ENCODE measurements around the gene FAM222A. TPM values are rescaled to one million over a fixed set of nuclear protein-coding genes. Genes with fewer than 3 reads are reported as not detected.

The FAM222A gene
- total RNA-seq, 4 donors from 2014 or later: 0.54 to 3.7 (median 0.92) TPM

DNA sequence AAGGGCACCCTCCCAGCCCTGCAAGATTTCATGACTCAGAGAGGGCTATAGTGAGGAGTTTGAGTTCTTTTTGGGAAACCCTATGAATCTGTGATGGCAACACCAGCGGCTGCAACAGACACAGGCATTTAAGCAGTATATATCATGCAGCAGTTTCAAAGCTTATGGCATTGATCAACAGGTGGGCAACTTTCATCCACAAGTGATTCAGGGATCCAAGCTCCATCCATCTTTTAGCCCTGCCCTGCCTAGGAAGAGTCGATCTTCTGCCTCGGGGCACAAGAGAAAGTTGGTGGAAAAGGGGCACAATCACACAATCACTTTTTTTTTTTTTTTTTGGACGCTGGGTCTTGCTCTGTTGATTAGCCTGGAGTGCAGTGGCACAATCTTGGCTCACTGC is 8.3 kb upstream of the FAM222A start:
- TF ChIP-seq, protein P1, sequence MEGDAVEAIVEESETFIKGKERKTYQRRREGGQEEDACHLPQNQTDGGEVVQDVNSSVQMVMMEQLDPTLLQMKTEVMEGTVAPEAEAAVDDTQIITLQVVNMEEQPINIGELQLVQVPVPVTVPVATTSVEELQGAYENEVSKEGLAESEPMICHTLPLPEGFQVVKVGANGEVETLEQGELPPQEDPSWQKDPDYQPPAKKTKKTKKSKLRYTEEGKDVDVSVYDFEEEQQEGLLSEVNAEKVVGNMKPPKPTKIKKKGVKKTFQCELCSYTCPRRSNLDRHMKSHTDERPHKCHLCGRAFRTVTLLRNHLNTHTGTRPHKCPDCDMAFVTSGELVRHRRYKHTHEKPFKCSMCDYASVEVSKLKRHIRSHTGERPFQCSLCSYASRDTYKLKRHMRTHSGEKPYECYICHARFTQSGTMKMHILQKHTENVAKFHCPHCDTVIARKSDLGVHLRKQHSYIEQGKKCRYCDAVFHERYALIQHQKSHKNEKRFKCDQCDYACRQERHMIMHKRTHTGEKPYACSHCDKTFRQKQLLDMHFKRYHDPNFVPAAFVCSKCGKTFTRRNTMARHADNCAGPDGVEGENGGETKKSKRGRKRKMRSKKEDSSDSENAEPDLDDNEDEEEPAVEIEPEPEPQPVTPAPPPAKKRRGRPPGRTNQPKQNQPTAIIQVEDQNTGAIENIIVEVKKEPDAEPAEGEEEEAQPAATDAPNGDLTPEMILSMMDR (IDR thresholded peaks at IDR 0.05): no peak
- TF ChIP-seq POLR2AphosphoS5 (IDR thresholded peaks at IDR 0.05) (no peak), EP300 (IDR thresholded peaks at IDR 0.05) (no peak), POLR2A (IDR thresholded peaks at IDR 0.05) (no peak)
- Histone ChIP-seq H3K4me1 (no peaks in the 10 kb centered on the region), H3K27ac (no peak overlapping the region), H3K27me3 (peaks cover 57% of the 10 kb centered on the region), H3K9me3 (no peaks in the 10 kb centered on the region), H3K4me3 (no peak overlapping the region), H3K36me3 (no peaks in the 10 kb centered on the region)
- 68 to 72% methylated on average over 4 of the region's 4 CpGs for WGBS, 2 donors (ENCODE audit: low coverage in 1 of 2)
- no peak for ATAC-seq

DNA sequence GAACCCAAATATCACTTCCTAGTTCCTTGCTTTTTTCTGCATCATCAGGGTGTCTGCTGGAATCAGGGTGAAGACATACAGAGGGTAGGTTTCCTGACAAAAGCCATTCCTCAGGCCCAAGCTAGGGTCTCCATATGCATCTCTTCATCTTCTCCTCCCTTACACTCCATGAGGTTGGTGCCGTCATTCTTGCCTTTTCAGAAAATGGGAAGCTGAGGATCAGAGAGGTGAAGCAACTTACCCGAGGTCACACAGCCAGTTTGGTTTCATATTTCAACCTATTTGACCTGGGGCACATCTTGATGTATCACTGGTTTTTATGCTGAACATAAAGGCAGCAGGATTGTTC is 7.3 kb upstream of the FAM222A start:
- WGBS, 2 donors (ENCODE audit: low coverage in 1 of 2): 53 to 60% methylated on average over 1 to 2 of the region's 2 CpGs
- H3K36me3 ChIP-seq: no peaks in the 10 kb centered on the region
- H3K4me3 ChIP-seq: no peak overlapping the region
- no peak for TF ChIP-seq EP300 (IDR thresholded peaks at IDR 0.05)
- TF ChIP-seq, protein P1 (IDR thresholded peaks at IDR 0.05): no peak
- no peak for TF ChIP-seq POLR2A (IDR thresholded peaks at IDR 0.05)
- TF ChIP-seq POLR2AphosphoS5 (IDR thresholded peaks at IDR 0.05): no peak
- no peak overlapping the region for H3K27ac ChIP-seq
- no peaks in the 10 kb centered on the region for H3K9me3 ChIP-seq
- no peak for ATAC-seq
- peaks cover 63% of the 10 kb centered on the region for H3K27me3 ChIP-seq
- no peaks in the 10 kb centered on the region for H3K4me1 ChIP-seq

- H3K9me3 ChIP-seq: no peaks in the 10 kb centered on the region
- H3K4me1 ChIP-seq: peaks cover 0 to under 1% (median 0%) of the 10 kb centered on the region in 3 donors
- H3K27ac ChIP-seq: no peak overlapping the region
- no peak for TF ChIP-seq POLR2A (IDR thresholded peaks at IDR 0.05)
- no peak for TF ChIP-seq POLR2AphosphoS5 (IDR thresholded peaks at IDR 0.05)
- TF ChIP-seq, protein P1 (IDR thresholded peaks at IDR 0.05): no peak
- no peak for TF ChIP-seq EP300 (IDR thresholded peaks at IDR 0.05)
- no peak overlapping the region for H3K4me3 ChIP-seq
- WGBS, 2 donors (ENCODE audit: low coverage in 1 of 2): 29 to 67% methylated on average over 3 to 6 of the region's 10 CpGs
- peaks cover 68% of the 10 kb centered on the region for H3K27me3 ChIP-seq
- no peak for ATAC-seq
- no peaks in the 10 kb centered on the region for H3K36me3 ChIP-seq
Observed at GRCh38 chr12:109706747-109707469, 6.7 kb upstream of the FAM222A start.

DNA sequence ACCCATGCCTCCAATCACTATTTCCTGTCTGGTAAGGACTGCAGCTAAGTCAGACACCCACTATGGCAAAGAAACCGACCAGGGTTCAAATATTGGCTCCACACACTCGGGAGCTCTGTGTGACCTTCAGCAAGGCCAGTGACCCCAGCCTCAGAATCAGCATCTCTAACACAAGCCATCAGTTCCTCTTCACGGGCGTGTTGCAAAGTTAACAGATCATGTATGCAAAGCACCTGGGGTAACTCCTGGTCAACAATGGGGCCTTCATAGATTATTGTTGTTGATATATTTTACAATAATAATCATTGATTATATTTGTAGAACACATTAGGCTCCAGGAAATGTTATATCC is 6.2 kb upstream of the FAM222A start:
- no peak for TF ChIP-seq POLR2A (IDR thresholded peaks at IDR 0.05)
- TF ChIP-seq POLR2AphosphoS5 (IDR thresholded peaks at IDR 0.05): no peak
- TF ChIP-seq, protein P1 (IDR thresholded peaks at IDR 0.05): no peak
- no peak for TF ChIP-seq EP300 (IDR thresholded peaks at IDR 0.05)
- Histone ChIP-seq H3K4me3 (no peak overlapping the region), H3K4me1 (peaks cover 0 to 5% (median 0%) of the 10 kb centered on the region in 3 donors), H3K9me3 (no peaks in the 10 kb centered on the region), H3K27me3 (peaks cover 74% of the 10 kb centered on the region), H3K36me3 (no peaks in the 10 kb centered on the region), H3K27ac (no peak overlapping the region)
- ATAC-seq: no peak
- WGBS, 2 donors (ENCODE audit: low coverage in 1 of 2): 61 to 85% methylated on average over 2 to 4 of the region's 4 CpGs

- WGBS, 2 donors (ENCODE audit: low coverage in 1 of 2): 62% methylated on average over 4 of the region's 5 CpGs; no CpG with 5 or more reads in 1 of the 2 donors
- Histone ChIP-seq H3K4me3 (no peak overlapping the region), H3K27ac (no peak overlapping the region), H3K4me1 (peaks cover 0 to 11% (median 0%) of the 10 kb centered on the region in 3 donors), H3K27me3 (peaks cover 76% of the 10 kb centered on the region), H3K9me3 (no peaks in the 10 kb centered on the region), H3K36me3 (no peaks in the 10 kb centered on the region)
- TF ChIP-seq POLR2AphosphoS5 (IDR thresholded peaks at IDR 0.05) (no peak), POLR2A (IDR thresholded peaks at IDR 0.05) (no peak), EP300 (IDR thresholded peaks at IDR 0.05) (no peak)
- TF ChIP-seq, protein P1 (IDR thresholded peaks at IDR 0.05): no peak
- ATAC-seq: no peak
Observed at GRCh38 chr12:109708939-109709338, 4.7 kb upstream of the FAM222A start.

All from gastroesophageal sphincter (tissue), 4 donors.